B cell (primary cell): Measurements from ENCODE around the gene HYAL1. TPM values are rescaled to one million over a fixed set of nuclear protein-coding genes. Genes with fewer than 3 reads are reported as not detected.
A peak's percentile ranks its signal among the peaks of the same experiment; 100 is the strongest.

Experiments
- ATAC-seq: fragments of 200-7000 bp; cut with Tn5 transposase; one replicate; pipeline ENCODE4 v1.10.0; 2021; ENCODE audit warnings: low read depth, mild to moderate bottlenecking, moderate number of reproducible peaks, moderate library complexity
- CTCF ChIA-PET: fragments of 350-600 bp; sonication (Branson Sonifier 250); formaldehyde crosslinking; loops from one replicate; lab custom pipeline; 2021; ENCODE audit warnings: antibody characterized with exemption, inconsistent platforms; lab: Charles Lee
- POLR2A ChIA-PET: fragments of 350-600 bp; sonication (Branson Sonifier 250); formaldehyde crosslinking; loops from one replicate; lab custom pipeline; 2021; ENCODE audit warnings: antibody characterized with exemption; lab: Charles Lee
- DNase-seq: peaks from one replicate; pipeline ENCODE4 v3.0.0; 2013
- H2AFZ ChIP-seq: 2 replicates; pipeline ENCODE4 v1.6.1; 2012; ENCODE audit warnings: mild to moderate bottlenecking, low read depth, low read length; ENCODE audit not compliant: insufficient read depth, poor library complexity, severe bottlenecking
- H3K27ac ChIP-seq, 2 donors: 1 replicate in 1 of 2; 2 replicates in 1 of 2; pipeline ENCODE4 v1.5.1; 2012 to 2013; ENCODE audit warnings: low read length in 2 of 2, mild to moderate bottlenecking in 2 of 2, moderate library complexity in 1 of 2
- H3K27me3 ChIP-seq, 4 experiments: fragments of 200-600 bp in 1 of 4; sonication (generic) in 1 of 4; replicated peaks in 1 of 4; 1 replicate in 2 of 4; 2 replicates in 2 of 4; pipeline versions ENCODE4 v1.6.1 to v1.7.0; 2013 to 2016; ENCODE audit warnings: low read length in 3 of 4, mild to moderate bottlenecking in 2 of 4, mixed read lengths in 1 of 4, moderate library complexity in 1 of 4; ENCODE audit not compliant: insufficient read depth in 4 of 4, control insufficient read depth in 3 of 4; ENCODE audit errors: control extremely low read depth in 1 of 4
- H3K36me3 ChIP-seq, 2 experiments: replicated peaks in 1 of 2; 1 replicate in 1 of 2; 2 replicates in 1 of 2; pipeline versions ENCODE4 v1.6.1 to v1.7.1; 2013; ENCODE audit warnings: low read length in 1 of 2; ENCODE audit not compliant: insufficient read depth in 2 of 2, control insufficient read depth in 1 of 2; ENCODE audit errors: control extremely low read depth in 1 of 2, extremely low read depth in 1 of 2
- H3K4me1 ChIP-seq, 2 donors: fragments of 200-600 bp in 1 of 2; sonication (generic) in 1 of 2; 1 replicate in 1 of 2; 2 replicates in 1 of 2; pipeline versions ENCODE4 v1.5.1 to v1.6.1; 2013 to 2017; ENCODE audit warnings: low read length in 2 of 2; ENCODE audit not compliant: control insufficient read depth in 2 of 2, insufficient read depth in 2 of 2
- H3K4me2 ChIP-seq: replicated peaks from 2 replicates; pipeline ENCODE3; 2012; ENCODE audit warnings: mild to moderate bottlenecking, low read depth, low read length; ENCODE audit not compliant: poor library complexity, severe bottlenecking
- H3K4me3 ChIP-seq, 5 experiments: fragments of 200-600 bp in 1 of 5; sonication (generic) in 1 of 5; 1 replicate in 3 of 5; 2 replicates in 2 of 5; pipeline versions ENCODE4 v1.5.1 to v1.7.0; 2011 to 2016; ENCODE audit warnings: low read length in 4 of 5, mild to moderate bottlenecking in 4 of 5, low read depth in 2 of 5, control low read depth in 1 of 5, moderate library complexity in 1 of 5; ENCODE audit not compliant: insufficient read depth in 1 of 5; ENCODE audit errors: control extremely low read depth in 1 of 5, extremely low read depth in 1 of 5
- H3K79me2 ChIP-seq: fragments of 200-600 bp; sonication (generic); one replicate; pipeline ENCODE4 v1.6.0; 2016; ENCODE audit warnings: low read length; ENCODE audit not compliant: control insufficient read depth, insufficient read depth
- H3K9ac ChIP-seq: fragments of 200-600 bp; sonication (generic); 2 replicates; pipeline ENCODE4 v1.6.1; 2017; ENCODE audit warnings: mild to moderate bottlenecking, low read length, moderate library complexity
- H3K9me3 ChIP-seq, 3 donors: one replicate each; pipeline versions ENCODE4 v1.6.1 to v1.7.1; 2013; ENCODE audit warnings: low read length in 2 of 3; ENCODE audit not compliant: control insufficient read depth in 2 of 3, insufficient read depth in 1 of 3; ENCODE audit errors: control extremely low read depth in 1 of 3
- H4K20me1 ChIP-seq: 2 replicates; pipeline ENCODE4 v1.6.0; 2012; ENCODE audit warnings: mild to moderate bottlenecking, low read length; ENCODE audit not compliant: insufficient read depth, control insufficient read depth, poor library complexity, severe bottlenecking
- H3K27ac Mint-ChIP-seq: one replicate; pipeline ENCODE4 v1.8.0; 2021; ENCODE audit warnings: mixed read lengths
- H3K27me3 Mint-ChIP-seq: one replicate; pipeline ENCODE4 v1.8.0; 2021; ENCODE audit warnings: mixed read lengths
- H3K4me1 Mint-ChIP-seq: one replicate; pipeline ENCODE4 v1.8.0; 2021; ENCODE audit warnings: mixed read lengths
- H3K4me3 Mint-ChIP-seq: one replicate; pipeline ENCODE4 v1.8.0; 2021; ENCODE audit warnings: mixed read lengths
- H3K9me3 Mint-ChIP-seq: one replicate; pipeline ENCODE4 v1.8.0; 2022; ENCODE audit warnings: mixed read lengths; ENCODE audit not compliant: insufficient read depth
- CTCF ChIP-seq: fragments of 200-600 bp; IDR thresholded peaks from one replicate; pipeline ENCODE4 v1.8.0; 2022; ENCODE audit warnings: antibody characterized with exemption, mild to moderate bottlenecking
- EZH2 ChIP-seq: IDR thresholded peaks from 2 replicates; pipeline ENCODE4 v1.6.1; 2012; ENCODE audit warnings: borderline replicate concordance, low read depth, mild to moderate bottlenecking, moderate library complexity, low read length; ENCODE audit not compliant: insufficient read depth, poor library complexity, severe bottlenecking
- WGBS: methylation state at CpG from one replicate; pipeline ENCODE4 v1.1.5; 2013; ENCODE audit warnings: missing lambda C conversion rate; ENCODE audit not compliant: insufficient coverage; 5-methylcytosine and 5-hydroxymethylcytosine counted together
- intact Hi-C: fragments of 100-400 bp; cut with micrococcal nuclease; formaldehyde crosslinking; loops from one replicate; pipeline ENCODE4 v1.10.0; 2022
- polyA plus RNA-seq: library from polyadenylated mRNA; depleted of rRNA; stranded (reverse); fragments of >200 nt; gene quantifications from 2 replicates; pipeline ENCODE4 v1.2.3, GENCODE V29; 2012
- total RNA-seq, 2 donors: library from RNA; stranded (reverse); fragments of 120-200 nt in 1 of 2; gene quantifications; 1 replicate in 1 of 2; 2 replicates in 1 of 2; pipeline versions ENCODE4 v1.2.3 to v1.2.4, GENCODE V29; 2013 to 2022

The HYAL1 gene
- total and polyA plus RNA-seq, 2 donors (not counting 1 experiment from before 2014, with no cell fraction given) = 0.12 to 0.30 TPM

- H3K9me3 Mint-ChIP-seq = no peaks in the 10 kb centered on the region
- TF ChIP-seq EZH2 (no peak), CTCF (peak; percentile 65)
- H4K20me1 ChIP-seq = no peaks in the 10 kb centered on the region
- H3K27ac ChIP-seq = peak overlapping the region; percentile 94 to 96
- peaks cover 22 to 58% of the 10 kb centered on the region in 2 donors for H3K4me1 ChIP-seq
- peak overlapping the region; percentile 99 for H2AFZ ChIP-seq
- DNase-seq (peak; percentile 94), ATAC-seq (peak; percentile 80)
- no peaks in the 10 kb centered on the region for H3K27me3 Mint-ChIP-seq
- H3K4me3 Mint-ChIP-seq = peak overlapping the region; percentile 98
- H3K9me3 ChIP-seq = peaks cover 0 to 3% (median 0%) of the 10 kb centered on the region in 3 donors
- peak overlapping the region; percentile 95 for H3K4me2 ChIP-seq
- H3K36me3 ChIP-seq = peaks cover 0 to 16% of the 10 kb centered on the region in 2 experiments
- H3K79me2 ChIP-seq = peaks cover 7% of the 10 kb centered on the region
- POLR2A ChIA-PET = interaction anchor here (0.7 to 2.3 kb wide), 6 partner anchors 16 to 107 kb away, joined by 3 to 24 read pairs (median 6); partner anchors contain the start of genes HYAL3, IFRD2 and NAA80
- H3K9ac ChIP-seq = peak overlapping the region; percentile 96
- H3K27me3 ChIP-seq = no peaks in the 10 kb centered on the region
- peaks cover 49% of the 10 kb centered on the region for H3K4me1 Mint-ChIP-seq
- H3K4me3 ChIP-seq = peak overlapping the region; percentile 64 to 95 (median 74)
- CTCF ChIA-PET = interaction anchor here (0.6 to 2.0 kb wide), 9 partner anchors 16 to 288 kb away, joined by 3 to 9 read pairs (median 3); partner anchors contain the start of genes CYB561D2, HYAL3, IFRD2 and NAA80
- 1% methylated on average over 59 of the region's 59 CpGs for WGBS
- H3K27ac Mint-ChIP-seq = peak overlapping the region; percentile 97
- intact Hi-C loops = loop anchor here (1.0 to 5.0 kb wide), 6 partner anchors 15 to 127 kb away; partner anchors contain the start of genes GNAI2, HYAL3, IFRD2 and NAA80
These were observed 18.2 kb upstream of the HYAL1 start for GRCh38 chr3:50321336-50322114.
